ENCODE measurements around the gene XXYLT1. TPM values are rescaled to one million over a fixed set of nuclear protein-coding genes. Genes with fewer than 3 reads are reported as not detected.

Gene XXYLT1
- total RNA-seq, 1 donor from 2014 or later = 10.5 TPM

GRCh38 chr3:195113536-195114425 is 157.2 kb downstream of the XXYLT1 start:
- H3K36me3 ChIP-seq (ENCODE audit: control insufficient read depth, insufficient read depth, low read length) = no peaks in the 10 kb centered on the region
- no peak for TF ChIP-seq CTCF (IDR thresholded peaks at IDR 0.05; ENCODE audit: insufficient read depth, low read length, severe bottlenecking)
- H3K4me3 ChIP-seq (ENCODE audit: low read depth, low read length) = no peak overlapping the region
- no peak for FAIRE-seq
- no peak for DNase-seq (ENCODE audit: low read depth)
- H3K27me3 ChIP-seq (ENCODE audit: control insufficient read depth, insufficient read depth, low read length) = no peaks in the 10 kb centered on the region

- no peak for TF ChIP-seq CTCF (IDR thresholded peaks at IDR 0.05; ENCODE audit: insufficient read depth, low read length, severe bottlenecking)
- DNase-seq (ENCODE audit: low read depth) = no peak
- Histone ChIP-seq H3K36me3 (ENCODE audit: control insufficient read depth, insufficient read depth, low read length) (no peaks in the 10 kb centered on the region), H3K4me3 (ENCODE audit: low read depth, low read length) (no peak overlapping the region), H3K27me3 (ENCODE audit: control insufficient read depth, insufficient read depth, low read length) (no peaks in the 10 kb centered on the region)
- FAIRE-seq = no peak
These were observed 157.9 kb downstream of the XXYLT1 start for GRCh38 chr3:195113048-195113447.

- DNase-seq (ENCODE audit: low read depth) (no peak), FAIRE-seq (no peak)
- Histone ChIP-seq H3K27me3 (ENCODE audit: control insufficient read depth, insufficient read depth, low read length) (no peaks in the 10 kb centered on the region), H3K4me3 (ENCODE audit: low read depth, low read length) (no peak overlapping the region), H3K36me3 (ENCODE audit: control insufficient read depth, insufficient read depth, low read length) (no peaks in the 10 kb centered on the region)
- no peak for TF ChIP-seq CTCF (IDR thresholded peaks at IDR 0.05; ENCODE audit: insufficient read depth, low read length, severe bottlenecking)
These were observed 158.6 kb downstream of the XXYLT1 start for GRCh38 chr3:195112361-195112791.

- H3K4me3 ChIP-seq (ENCODE audit: low read depth, low read length) = no peak overlapping the region
- H3K27me3 ChIP-seq (ENCODE audit: control insufficient read depth, insufficient read depth, low read length) = no peaks in the 10 kb centered on the region
- FAIRE-seq = no peak
- DNase-seq (ENCODE audit: low read depth) = no peak
- H3K36me3 ChIP-seq (ENCODE audit: control insufficient read depth, insufficient read depth, low read length) = no peaks in the 10 kb centered on the region
- no peak for TF ChIP-seq CTCF (IDR thresholded peaks at IDR 0.05; ENCODE audit: insufficient read depth, low read length, severe bottlenecking)
These were observed 159.2 kb downstream of the XXYLT1 start for GRCh38 chr3:195111766-195112165.

GRCh38 chr3:195111319-195111705 is 159.6 kb downstream of the XXYLT1 start:
- Histone ChIP-seq H3K27me3 (ENCODE audit: control insufficient read depth, insufficient read depth, low read length) (no peaks in the 10 kb centered on the region), H3K36me3 (ENCODE audit: control insufficient read depth, insufficient read depth, low read length) (no peaks in the 10 kb centered on the region), H3K4me3 (ENCODE audit: low read depth, low read length) (no peak overlapping the region)
- FAIRE-seq (no peak), DNase-seq (ENCODE audit: low read depth) (no peak)
- TF ChIP-seq CTCF (IDR thresholded peaks at IDR 0.05; ENCODE audit: insufficient read depth, low read length, severe bottlenecking) = no peak
